GM18873 (cell line): Measurements from ENCODE around the gene IFNL2.

ENCODE experiments used
- ATAC-seq: cut with Tn5 transposase; IDR thresholded peaks from one replicate; pipeline ENCODE4 v1.9.1; 2021; ENCODE audit warnings: mild to moderate bottlenecking, moderate library complexity, moderate number of reproducible peaks; ENCODE audit not compliant: unreplicated experiment, low FRiP score

IFNL2 gene

DNA sequence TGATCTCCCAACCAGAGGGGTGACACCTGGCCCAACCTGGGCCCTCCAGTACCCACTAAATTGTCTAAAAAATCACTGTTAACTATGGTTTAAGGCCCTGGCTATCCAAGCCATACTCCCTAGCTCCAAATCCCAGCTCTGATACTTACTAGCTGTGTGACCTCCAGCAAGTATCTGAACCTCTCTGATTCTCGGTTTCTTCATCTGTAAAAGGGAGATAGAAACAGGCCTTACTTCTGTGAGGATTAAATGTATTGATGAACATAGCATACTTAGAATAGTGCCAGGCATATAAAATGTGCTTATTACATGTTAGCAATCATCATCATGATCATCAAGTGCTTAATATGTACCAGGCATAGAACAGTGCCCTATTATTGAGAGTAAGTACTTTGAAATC, 47.7 kb downstream of the IFNL2 start:
- no peak for ATAC-seq

DNA sequence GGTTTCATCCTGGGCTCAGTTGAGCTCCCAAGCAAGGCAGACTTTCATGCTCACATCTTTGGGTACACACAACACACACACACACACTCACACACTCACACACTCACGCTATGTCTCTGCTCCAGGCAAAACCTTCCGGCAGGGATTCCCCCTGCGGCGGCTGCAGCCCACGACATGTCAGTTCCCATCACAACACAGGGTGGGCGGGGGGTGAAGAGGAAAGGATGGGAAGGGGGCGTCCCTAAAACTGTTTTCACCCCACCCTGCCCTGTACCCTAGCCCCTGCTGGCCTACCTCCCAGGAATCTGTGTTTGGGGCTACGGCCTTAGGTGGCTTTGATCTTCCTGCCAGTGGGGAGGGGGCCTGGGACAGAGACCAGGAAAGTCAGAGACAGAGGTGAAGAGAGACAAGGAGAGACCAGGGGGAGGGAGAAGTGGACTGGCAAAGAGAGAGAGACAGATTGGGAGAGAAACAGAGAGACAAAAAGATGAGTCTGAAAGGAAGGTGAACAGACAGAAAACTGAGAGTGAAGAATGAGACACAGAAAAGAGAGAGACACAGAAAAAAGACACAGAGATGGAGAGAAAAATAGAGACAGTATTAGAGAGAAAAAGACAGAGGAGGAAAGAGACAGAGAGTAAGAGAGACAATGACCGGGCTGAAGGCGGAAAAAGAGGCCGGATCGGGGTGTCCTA, 48.6 kb downstream of the IFNL2 start:
- no peak for ATAC-seq

DNA sequence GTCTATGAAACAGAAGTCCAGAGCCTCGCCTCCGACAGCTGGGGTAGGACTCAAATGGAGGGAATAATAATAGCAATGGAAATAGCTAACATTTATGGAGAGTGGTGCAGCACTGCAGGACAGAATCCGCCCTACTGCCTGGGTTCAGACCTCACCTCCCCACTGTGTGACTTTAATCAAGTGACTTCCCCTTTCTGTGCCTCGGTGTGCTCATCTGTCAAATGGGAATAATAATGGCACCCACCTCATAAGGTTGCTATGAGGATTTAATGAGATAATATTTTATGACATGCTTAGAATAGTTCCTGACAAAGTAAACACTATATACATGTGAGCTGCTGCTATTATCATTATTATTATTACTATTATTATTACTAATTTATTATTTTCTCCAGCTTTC, 49.3 kb downstream of the IFNL2 start:
- no peak for ATAC-seq

DNA sequence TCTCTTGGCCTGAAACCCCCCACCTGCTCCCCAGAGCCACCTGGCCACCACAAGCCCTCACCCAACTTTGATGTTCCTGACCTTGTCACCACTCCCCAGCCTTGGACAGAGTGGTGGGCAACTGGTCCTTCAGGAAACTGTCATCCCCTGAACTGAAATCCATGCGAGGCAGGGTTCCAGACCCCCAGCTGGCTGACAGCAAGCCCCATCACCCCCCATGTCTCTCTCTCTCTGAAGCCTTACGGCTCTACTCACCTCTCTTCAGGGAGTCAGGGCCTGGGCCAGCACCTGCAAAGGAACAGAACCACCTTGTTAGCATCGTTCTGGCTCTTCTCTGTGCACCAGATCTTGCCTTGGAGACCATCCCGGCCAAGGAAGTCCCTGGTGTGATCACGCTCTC, 49.9 kb downstream of the IFNL2 start:
- no peak for ATAC-seq

DNA sequence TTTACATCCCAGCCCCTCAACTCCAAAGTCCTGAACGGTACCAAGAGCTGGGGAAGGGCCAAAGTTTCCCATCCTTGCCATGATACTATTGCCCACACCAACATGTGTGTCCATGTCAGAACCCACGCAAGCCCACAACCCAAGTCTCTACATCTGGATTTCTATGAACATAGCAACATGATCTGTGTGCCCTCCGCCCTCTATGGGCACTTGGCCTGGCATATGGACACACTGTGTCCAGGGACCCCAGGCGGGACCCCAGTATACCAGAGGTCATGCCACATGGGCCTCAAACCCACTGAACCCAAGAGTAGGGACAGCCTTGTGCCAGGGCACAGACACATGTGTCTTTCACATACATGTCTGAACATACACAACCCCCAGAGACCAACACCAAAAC, 50.5 kb downstream of the IFNL2 start:
- ATAC-seq: no peak

DNA sequence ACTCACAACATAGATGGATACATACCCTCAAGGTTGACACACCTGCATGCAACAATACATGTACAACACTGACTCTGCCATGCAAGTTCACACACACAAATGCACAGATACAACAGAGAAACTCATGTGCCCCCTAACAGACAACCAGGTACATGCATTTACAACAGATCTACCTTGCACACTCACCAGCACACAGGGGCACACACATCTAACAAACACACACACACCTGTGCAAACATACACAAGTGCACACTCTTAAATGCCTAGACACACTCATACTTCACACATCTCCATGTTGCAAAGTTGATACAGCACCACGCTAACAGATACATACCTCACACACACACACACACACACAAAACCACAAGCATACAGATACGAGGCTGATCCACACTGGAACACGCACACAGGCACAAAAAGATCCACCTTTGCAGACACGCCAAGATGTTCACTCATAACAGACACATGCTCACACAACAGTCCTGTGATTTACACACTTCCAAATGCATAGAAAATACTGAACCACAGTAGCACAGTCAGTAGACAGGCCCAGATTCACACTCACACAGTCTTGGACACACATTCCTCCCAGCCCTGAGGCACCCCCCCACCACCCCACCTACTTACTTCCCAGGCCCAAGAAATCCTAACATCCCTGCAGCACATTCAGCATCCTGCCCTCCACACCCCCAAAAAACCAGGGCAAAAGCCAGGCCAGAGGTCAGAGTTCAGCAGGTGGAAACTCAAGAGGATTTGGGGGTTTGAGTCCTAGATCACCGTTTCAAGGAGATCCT, 51.1 kb downstream of the IFNL2 start:
- no peak for ATAC-seq
